Measurements from ENCODE around the gene SYT17.

SYT17 gene

DNA sequence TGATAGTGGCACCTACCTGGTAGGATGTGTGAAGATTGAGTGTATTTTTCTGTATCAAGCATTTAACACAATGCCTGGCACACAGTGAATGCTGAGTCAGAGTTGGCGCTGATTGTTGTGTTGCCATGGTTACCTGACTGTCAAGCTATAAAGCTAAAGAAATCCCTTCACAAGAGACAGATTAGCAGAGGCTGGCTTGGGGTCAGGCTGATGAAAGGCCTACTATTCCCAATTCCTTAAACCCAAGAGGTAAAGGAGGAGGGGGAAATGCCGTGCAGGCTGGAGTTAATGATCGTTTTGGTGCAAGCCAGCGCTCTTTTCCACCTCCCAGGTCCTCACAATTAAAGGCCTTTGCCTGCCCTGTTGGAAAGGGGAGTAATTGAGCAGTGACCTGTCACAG lies 123.4 kb downstream of the SYT17 start:
- H3K36me3 ChIP-seq (ENCODE audit: control insufficient read depth, low read length) = no peaks in the 10 kb centered on the region
- no peak for TF ChIP-seq EZH2phosphoT487 (IDR thresholded peaks at IDR 0.05; ENCODE audit: borderline replicate concordance, low read length)
- TF ChIP-seq, protein P1, sequence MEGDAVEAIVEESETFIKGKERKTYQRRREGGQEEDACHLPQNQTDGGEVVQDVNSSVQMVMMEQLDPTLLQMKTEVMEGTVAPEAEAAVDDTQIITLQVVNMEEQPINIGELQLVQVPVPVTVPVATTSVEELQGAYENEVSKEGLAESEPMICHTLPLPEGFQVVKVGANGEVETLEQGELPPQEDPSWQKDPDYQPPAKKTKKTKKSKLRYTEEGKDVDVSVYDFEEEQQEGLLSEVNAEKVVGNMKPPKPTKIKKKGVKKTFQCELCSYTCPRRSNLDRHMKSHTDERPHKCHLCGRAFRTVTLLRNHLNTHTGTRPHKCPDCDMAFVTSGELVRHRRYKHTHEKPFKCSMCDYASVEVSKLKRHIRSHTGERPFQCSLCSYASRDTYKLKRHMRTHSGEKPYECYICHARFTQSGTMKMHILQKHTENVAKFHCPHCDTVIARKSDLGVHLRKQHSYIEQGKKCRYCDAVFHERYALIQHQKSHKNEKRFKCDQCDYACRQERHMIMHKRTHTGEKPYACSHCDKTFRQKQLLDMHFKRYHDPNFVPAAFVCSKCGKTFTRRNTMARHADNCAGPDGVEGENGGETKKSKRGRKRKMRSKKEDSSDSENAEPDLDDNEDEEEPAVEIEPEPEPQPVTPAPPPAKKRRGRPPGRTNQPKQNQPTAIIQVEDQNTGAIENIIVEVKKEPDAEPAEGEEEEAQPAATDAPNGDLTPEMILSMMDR (IDR thresholded peaks at IDR 0.05; ENCODE audit: low read depth, low read length, poor library complexity, severe bottlenecking) = no peak
- no peaks in the 10 kb centered on the region for H3K9me3 ChIP-seq (ENCODE audit: control insufficient read depth, insufficient read depth, low read length)
- H3K4me2 ChIP-seq (ENCODE audit: low read length) = no peak overlapping the region
- H4K20me1 ChIP-seq (ENCODE audit: control insufficient read depth, insufficient read depth, low read depth, low read length) = no peaks in the 10 kb centered on the region
- H3F3A ChIP-seq (ENCODE audit: control insufficient read depth, insufficient read depth) = no peaks in the 10 kb centered on the region
- H3K4me3 ChIP-seq (ENCODE audit: low read length) = no peak overlapping the region
- H3K4me1 ChIP-seq (ENCODE audit: control insufficient read depth, low read length) = peaks cover 4% of the 10 kb centered on the region; the same call in 1 of the 2 replicates
- no peaks in the 10 kb centered on the region for H3K79me2 ChIP-seq (ENCODE audit: control insufficient read depth, low read length)
- H3K27me3 ChIP-seq (ENCODE audit: control insufficient read depth, low read length) = peaks cover 22% of the 10 kb centered on the region
- H3K9me2 ChIP-seq (replicated peaks; ENCODE audit: control insufficient read depth, low read length) = no peaks in the 10 kb centered on the region
- H3K27ac ChIP-seq (ENCODE audit: low read depth, low read length) = no peak overlapping the region

DNA sequence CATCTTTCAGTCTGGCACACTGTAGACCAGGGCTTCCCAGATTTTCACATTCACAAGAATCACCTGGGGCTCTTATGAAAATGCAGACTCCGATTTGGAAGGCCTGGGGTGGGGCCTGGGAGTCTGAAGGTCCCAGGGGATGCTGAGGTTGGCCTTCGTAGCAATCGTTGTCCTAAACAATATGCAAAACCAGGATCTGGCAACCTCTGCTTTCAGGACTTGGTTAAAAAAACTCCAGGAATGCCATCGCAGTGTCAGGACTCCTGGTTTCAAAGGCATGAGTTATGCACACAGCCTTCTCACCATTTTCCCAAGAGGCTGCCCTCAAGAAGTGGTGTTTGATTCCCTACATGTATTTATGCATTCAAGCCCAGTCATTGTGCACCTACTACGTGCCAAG lies 124.1 kb downstream of the SYT17 start:
- Histone ChIP-seq H3K27me3 (ENCODE audit: control insufficient read depth, low read length) (peaks cover 26% of the 10 kb centered on the region), H3K4me2 (ENCODE audit: low read length) (no peak overlapping the region), H3K4me3 (ENCODE audit: low read length) (no peak overlapping the region), H3K79me2 (ENCODE audit: control insufficient read depth, low read length) (no peaks in the 10 kb centered on the region), H3F3A (ENCODE audit: control insufficient read depth, insufficient read depth) (no peaks in the 10 kb centered on the region), H3K9me2 (replicated peaks; ENCODE audit: control insufficient read depth, low read length) (no peaks in the 10 kb centered on the region), H3K9me3 (ENCODE audit: control insufficient read depth, insufficient read depth, low read length) (no peaks in the 10 kb centered on the region), H3K27ac (ENCODE audit: low read depth, low read length) (no peak overlapping the region), H3K36me3 (ENCODE audit: control insufficient read depth, low read length) (no peaks in the 10 kb centered on the region), H3K4me1 (ENCODE audit: control insufficient read depth, low read length) (peaks cover 4% of the 10 kb centered on the region; the same call in 1 of the 2 replicates), H4K20me1 (ENCODE audit: control insufficient read depth, insufficient read depth, low read depth, low read length) (no peaks in the 10 kb centered on the region)
- TF ChIP-seq, protein P1 (IDR thresholded peaks at IDR 0.05; ENCODE audit: low read depth, low read length, poor library complexity, severe bottlenecking) = no peak
- TF ChIP-seq EZH2phosphoT487 (IDR thresholded peaks at IDR 0.05; ENCODE audit: borderline replicate concordance, low read length) = no peak

DNA sequence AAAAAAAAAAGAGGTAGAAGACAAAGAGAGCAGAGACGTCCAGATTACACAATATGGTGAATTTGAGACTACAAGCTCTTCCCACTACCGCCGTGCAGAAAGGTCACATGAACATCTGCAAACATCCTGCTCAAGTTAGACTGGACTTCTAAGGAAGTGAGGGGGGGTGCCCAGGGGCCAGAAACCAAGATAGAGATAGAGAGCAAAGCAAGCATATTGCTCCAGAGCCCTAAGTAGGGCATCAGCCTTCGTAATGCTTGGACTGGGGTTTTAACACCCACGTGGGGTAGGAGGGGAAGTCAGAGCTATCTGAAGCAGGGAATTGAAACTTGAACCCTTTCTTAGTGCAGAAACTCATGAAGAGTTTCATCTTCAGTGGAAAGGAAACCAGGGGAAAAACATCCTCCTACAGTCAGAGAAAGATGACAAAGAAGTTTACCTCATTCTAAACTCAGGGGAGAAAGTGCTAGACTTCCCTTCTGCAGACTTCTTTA lies 126.2 kb downstream of the SYT17 start:
- Histone ChIP-seq H3K27me3 (ENCODE audit: control insufficient read depth, low read length) (peaks cover 26% of the 10 kb centered on the region), H3F3A (ENCODE audit: control insufficient read depth, insufficient read depth) (no peaks in the 10 kb centered on the region), H3K4me1 (ENCODE audit: control insufficient read depth, low read length) (peaks cover 4% of the 10 kb centered on the region; the same call in 1 of the 2 replicates), H3K36me3 (ENCODE audit: control insufficient read depth, low read length) (no peaks in the 10 kb centered on the region), H3K4me2 (ENCODE audit: low read length) (0 out of 2 replicates have a peak overlapping the region, but pooled peaks have one; percentile 4), H3K27ac (ENCODE audit: low read depth, low read length) (no peak overlapping the region), H4K20me1 (ENCODE audit: control insufficient read depth, insufficient read depth, low read depth, low read length) (no peaks in the 10 kb centered on the region), H3K79me2 (ENCODE audit: control insufficient read depth, low read length) (no peaks in the 10 kb centered on the region), H3K9me3 (ENCODE audit: control insufficient read depth, insufficient read depth, low read length) (no peaks in the 10 kb centered on the region), H3K9me2 (replicated peaks; ENCODE audit: control insufficient read depth, low read length) (no peaks in the 10 kb centered on the region), H3K4me3 (ENCODE audit: low read length) (no peak overlapping the region)
- TF ChIP-seq, protein P1 (IDR thresholded peaks at IDR 0.05; ENCODE audit: low read depth, low read length, poor library complexity, severe bottlenecking) = no peak
- TF ChIP-seq EZH2phosphoT487 (IDR thresholded peaks at IDR 0.05; ENCODE audit: borderline replicate concordance, low read length) = no peak

Data from DOHH2 (cell line).